Body of pancreas (tissue), 4 donors: ENCODE data around the gene TMEM106C.

Experiments
- CTCF ChIP-seq, 7 experiments: fragments of 450-650 bp in 4 of 7; fragments of 200-600 bp in 3 of 7; sonication (generic) in 3 of 7; IDR thresholded peaks; one replicate each; pipeline ENCODE4 v1.5.1; 2016 to 2019; ENCODE audit warnings: antibody characterized with exemption in 7 of 7
- POLR2A ChIP-seq, 3 donors: fragments of 450-650 bp; IDR thresholded peaks; one replicate each; pipeline ENCODE4 v1.6.1; 2016; ENCODE audit warnings: antibody characterized with exemption in 3 of 3, mild to moderate bottlenecking in 2 of 3

- TF ChIP-seq CTCF (IDR thresholded peaks at IDR 0.05) (no peak), POLR2A (IDR thresholded peaks at IDR 0.05) (no peak)
These were observed 25.0 kb downstream of the TMEM106C start for GRCh38 chr12:47988073-47989022.
